Smooth muscle cell (in vitro differentiated cells): ENCODE data around the gene RAB17. TPM values are rescaled to one million over a fixed set of nuclear protein-coding genes. Genes with fewer than 3 reads are reported as not detected.

Experiments used
- DNase-seq: peaks from one replicate; lab custom pipeline; 2025; ENCODE audit not compliant: unreplicated experiment; lab: John Stamatoyannopoulos, UW
- H2AFZ ChIP-seq: fragments of 200-600 bp; sonication (generic); 2 replicates; pipeline ENCODE4 v1.6.0; 2016; ENCODE audit warnings: antibody characterized with exemption, low read depth, mild to moderate bottlenecking
- H3F3A ChIP-seq: fragments of 200-600 bp; sonication (generic); 2 replicates; pipeline ENCODE4 v1.6.0; 2017; ENCODE audit warnings: antibody characterized with exemption, low read depth
- H3K27ac ChIP-seq: fragments of 200-600 bp; sonication (generic); 2 replicates; pipeline ENCODE4 v1.5.1; 2016; ENCODE audit warnings: low read depth, mild to moderate bottlenecking
- H3K27me3 ChIP-seq: fragments of 200-600 bp; sonication (generic); 2 replicates; pipeline ENCODE4 v1.6.1; 2016; ENCODE audit warnings: low read depth, mild to moderate bottlenecking
- H3K36me3 ChIP-seq: fragments of 200-600 bp; sonication (generic); 2 replicates; pipeline ENCODE4 v1.5.1; 2016; ENCODE audit warnings: low read depth
- H3K4me1 ChIP-seq: fragments of 200-600 bp; sonication (generic); 2 replicates; pipeline ENCODE4 v1.5.1; 2016; ENCODE audit warnings: low read depth
- H3K4me2 ChIP-seq: fragments of 200-600 bp; sonication (generic); 2 replicates; pipeline ENCODE4 v1.6.0; 2016; ENCODE audit warnings: mild to moderate bottlenecking
- H3K4me3 ChIP-seq: fragments of 200-600 bp; sonication (generic); 2 replicates; pipeline ENCODE4 v1.5.1; 2016; ENCODE audit warnings: mild to moderate bottlenecking
- H3K79me2 ChIP-seq: fragments of 200-600 bp; sonication (generic); 2 replicates; pipeline ENCODE4 v1.6.0; 2016; ENCODE audit warnings: low read depth, mild to moderate bottlenecking
- H3K9ac ChIP-seq: fragments of 200-600 bp; sonication (generic); 2 replicates; pipeline ENCODE4 v1.6.0; 2016; ENCODE audit warnings: low read depth
- H3K9me3 ChIP-seq: fragments of 200-600 bp; sonication (generic); replicated peaks from 2 replicates; pipeline ENCODE4 v1.5.1; 2016; ENCODE audit warnings: low read depth
- H4K20me1 ChIP-seq: fragments of 200-600 bp; sonication (generic); 2 replicates; pipeline ENCODE4 v1.6.0; 2016; ENCODE audit warnings: low read depth
- CTCF ChIP-seq: fragments of 200-600 bp; sonication (generic); IDR thresholded peaks from 2 replicates; pipeline ENCODE4 v1.5.1; 2017; ENCODE audit warnings: borderline replicate concordance, mild to moderate bottlenecking, antibody characterized with exemption; ENCODE audit not compliant: insufficient read depth, poor library complexity, severe bottlenecking
- WGBS: methylation state at CpG from one replicate; pipeline ENCODE4 v1.1.7; 2016; ENCODE audit warnings: low lambda C conversion rate; 5-methylcytosine and 5-hydroxymethylcytosine counted together
- polyA plus RNA-seq: library from polyadenylated mRNA; unstranded; fragments of >200 nt; fragmentation: Nextera tagmentation; extraction: Ambion mirVana; gene quantifications from 2 replicates; pipeline ENCODE4 v1.2.1, GENCODE V29; 2016
- total RNA-seq: library from RNA; depleted of rRNA; stranded (reverse); fragments of >200 nt; gene quantifications from 2 replicates; pipeline ENCODE4 v1.2.3, GENCODE V29; 2014

Gene RAB17
- total and polyA plus RNA-seq, 2 experiments from 2014 or later: 0.69 to 1.4 TPM

GRCh38 chr2:237571551-237571950, 19.0 kb downstream of the RAB17 start:
- Histone ChIP-seq H2AFZ (no peak overlapping the region), H3K79me2 (no peaks in the 10 kb centered on the region), H3K9ac (no peak overlapping the region), H3F3A (no peaks in the 10 kb centered on the region), H3K9me3 (no peaks in the 10 kb centered on the region), H4K20me1 (no peaks in the 10 kb centered on the region), H3K4me2 (no peak overlapping the region), H3K4me3 (no peak overlapping the region), H3K27ac (no peak overlapping the region), H3K27me3 (no peaks in the 10 kb centered on the region), H3K4me1 (no peaks in the 10 kb centered on the region), H3K36me3 (no peaks in the 10 kb centered on the region)
- 85% methylated on average over 7 of the region's 7 CpGs for WGBS
- no peak for TF ChIP-seq CTCF
- DNase-seq: no peak

- H3K27me3 ChIP-seq: no peaks in the 10 kb centered on the region
- H2AFZ ChIP-seq: no peak overlapping the region
- no peaks in the 10 kb centered on the region for H3F3A ChIP-seq
- no peak overlapping the region for H3K9ac ChIP-seq
- no peak for TF ChIP-seq CTCF
- no peaks in the 10 kb centered on the region for H3K4me1 ChIP-seq
- no peaks in the 10 kb centered on the region for H4K20me1 ChIP-seq
- 94% methylated on average over 9 of the region's 9 CpGs for WGBS
- H3K27ac ChIP-seq: no peak overlapping the region
- DNase-seq: no peak
- H3K79me2 ChIP-seq: no peaks in the 10 kb centered on the region
- no peak overlapping the region for H3K4me2 ChIP-seq
- H3K4me3 ChIP-seq: no peak overlapping the region
- H3K9me3 ChIP-seq: no peaks in the 10 kb centered on the region
- no peaks in the 10 kb centered on the region for H3K36me3 ChIP-seq
Measured at GRCh38 chr2:237570776-237571335, 19.7 kb downstream of the RAB17 start.

- Histone ChIP-seq H3F3A (no peaks in the 10 kb centered on the region), H3K4me2 (no peak overlapping the region)
Measured at GRCh38 chr2:237569896-237570295, 20.6 kb downstream of the RAB17 start.

More at GRCh38 chr2:237569896-237570295, 20.6 kb downstream of the RAB17 start:
- Histone ChIP-seq H3K9me3 (no peaks in the 10 kb centered on the region), H3K4me1 (no peaks in the 10 kb centered on the region), H3K27me3 (no peaks in the 10 kb centered on the region), H3K27ac (no peak overlapping the region), H3K4me3 (no peak overlapping the region), H2AFZ (no peak overlapping the region), H3K79me2 (no peaks in the 10 kb centered on the region), H4K20me1 (no peaks in the 10 kb centered on the region), H3K36me3 (no peaks in the 10 kb centered on the region), H3K9ac (no peak overlapping the region)
- DNase-seq: no peak
- WGBS: 95% methylated on average over 3 of the region's 3 CpGs
- no peak for TF ChIP-seq CTCF
